Astrocyte (in vitro differentiated cells and primary cell): Measurements from ENCODE around the gene SLAMF8. TPM values are rescaled to one million over a fixed set of nuclear protein-coding genes. Genes with fewer than 3 reads are reported as not detected.

Experiments used
- DNase-seq: peaks from one replicate; pipeline ENCODE4 v3.0.0-alpha.2; 2010; ENCODE audit warnings: low read depth
- FAIRE-seq: peaks from 2 replicates; lab custom pipeline; 2011; peaks lifted over from hg19 to GRCh38; lab: Jason Lieb, UNC
- H2AFZ ChIP-seq: 2 replicates; pipeline ENCODE4 v1.6.0; 2012; ENCODE audit warnings: low read depth, low read length, inconsistent platforms
- H3K27ac ChIP-seq: 2 replicates; pipeline ENCODE4 v1.5.1; 2011; ENCODE audit warnings: low read depth, low read length, inconsistent platforms
- H3K27me3 ChIP-seq: 2 replicates; pipeline ENCODE4 v1.6.0; 2011; ENCODE audit warnings: low read length, inconsistent platforms; ENCODE audit not compliant: insufficient read depth
- H3K36me3 ChIP-seq: 2 replicates; pipeline ENCODE4 v1.5.1; 2011; ENCODE audit warnings: low read length, inconsistent platforms; ENCODE audit not compliant: insufficient read depth
- H3K4me1 ChIP-seq: 2 replicates; pipeline ENCODE4 v1.5.1; 2011; ENCODE audit warnings: low read length, inconsistent platforms; ENCODE audit not compliant: insufficient read depth
- H3K4me2 ChIP-seq: 2 replicates; pipeline ENCODE4 v1.6.0; 2012; ENCODE audit warnings: low read length, inconsistent platforms
- H3K4me3 ChIP-seq: 2 replicates; pipeline ENCODE4 v1.5.1; 2011; ENCODE audit warnings: low read depth, mild to moderate bottlenecking, low read length, inconsistent platforms; ENCODE audit not compliant: insufficient read depth
- H3K79me2 ChIP-seq: 2 replicates; pipeline ENCODE4 v1.6.0; 2012; ENCODE audit warnings: mild to moderate bottlenecking, low read length, inconsistent platforms; ENCODE audit not compliant: insufficient read depth
- H3K9ac ChIP-seq: 2 replicates; pipeline ENCODE4 v1.6.0; 2012; ENCODE audit warnings: mild to moderate bottlenecking, low read length, inconsistent platforms
- H3K9me3 ChIP-seq: 2 replicates; pipeline ENCODE4 v1.5.1; 2012; ENCODE audit warnings: low read depth, mild to moderate bottlenecking, low read length, inconsistent platforms; ENCODE audit not compliant: insufficient read depth
- H4K20me1 ChIP-seq: 2 replicates; pipeline ENCODE4 v1.6.0; 2012; ENCODE audit warnings: low read length, inconsistent platforms; ENCODE audit not compliant: insufficient read depth
- H3K27ac Mint-ChIP-seq: one replicate; pipeline ENCODE4 v1.8.0; 2021; ENCODE audit warnings: mild to moderate bottlenecking, mixed read lengths; ENCODE audit not compliant: unreplicated experiment
- H3K27me3 Mint-ChIP-seq: one replicate; pipeline ENCODE4 v1.8.0; 2021; ENCODE audit warnings: low read depth, mixed read lengths; ENCODE audit not compliant: unreplicated experiment
- H3K36me3 Mint-ChIP-seq: one replicate; pipeline ENCODE4 v1.8.0; 2021; ENCODE audit warnings: low read depth, mixed read lengths; ENCODE audit not compliant: unreplicated experiment
- H3K4me1 Mint-ChIP-seq: one replicate; pipeline ENCODE4 v1.8.0; 2021; ENCODE audit warnings: low read depth, mixed read lengths; ENCODE audit not compliant: unreplicated experiment
- H3K4me3 Mint-ChIP-seq: one replicate; pipeline ENCODE4 v1.8.0; 2021; ENCODE audit warnings: mild to moderate bottlenecking, moderate library complexity, mixed read lengths; ENCODE audit not compliant: unreplicated experiment
- H3K9me3 Mint-ChIP-seq: one replicate; pipeline ENCODE4 v1.8.0; 2021; ENCODE audit warnings: mild to moderate bottlenecking, mixed read lengths; ENCODE audit not compliant: unreplicated experiment
- CTCF ChIP-seq: IDR thresholded peaks from 2 replicates; pipeline ENCODE4 v1.5.1; 2011; ENCODE audit warnings: low read depth, mild to moderate bottlenecking, inconsistent platforms, low read length, moderate library complexity; ENCODE audit not compliant: insufficient read depth
- EZH2 ChIP-seq: IDR thresholded peaks from 2 replicates; pipeline ENCODE4 v1.6.1; 2012; ENCODE audit warnings: mild to moderate bottlenecking, low read length, inconsistent platforms; ENCODE audit not compliant: insufficient read depth
- total RNA-seq: library from RNA; stranded (reverse); gene quantifications from 2 replicates; pipeline ENCODE4 v1.2.1, GENCODE V29; 2021

The SLAMF8 gene
- total RNA-seq, 1 donor from 2014 or later = 1.7 TPM

- Histone ChIP-seq H3K4me2 (peak overlapping the region; percentile 89), H3K27ac (peak overlapping the region; percentile 83), H4K20me1 (no peaks in the 10 kb centered on the region), H2AFZ (peak overlapping the region; percentile 88), H3K4me3 (peak overlapping the region; percentile 59), H3K9me3 (no peaks in the 10 kb centered on the region), H3K4me1 (peaks cover 37% of the 10 kb centered on the region), H3K27me3 (no peaks in the 10 kb centered on the region), H3K79me2 (no peaks in the 10 kb centered on the region), H3K36me3 (no peaks in the 10 kb centered on the region), H3K9ac (peak overlapping the region; percentile 87)
- FAIRE-seq = no peak
- peak overlapping the region; percentile 81 for H3K4me3 Mint-ChIP-seq
- TF ChIP-seq CTCF (no peak), EZH2 (no peak)
- peak; percentile 78 for DNase-seq
- H3K9me3 Mint-ChIP-seq = no peaks in the 10 kb centered on the region
- no peaks in the 10 kb centered on the region for H3K36me3 Mint-ChIP-seq
- peak overlapping the region; percentile 22 for H3K27ac Mint-ChIP-seq
- H3K27me3 Mint-ChIP-seq = peaks cover 5% of the 10 kb centered on the region
- peaks cover 25% of the 10 kb centered on the region for H3K4me1 Mint-ChIP-seq
Measured at GRCh38 chr1:159854693-159855192, 28.1 kb downstream of the SLAMF8 start.

- Histone ChIP-seq H3K4me1 (peaks cover 30% of the 10 kb centered on the region), H2AFZ (no peak overlapping the region), H3K9ac (no peak overlapping the region), H4K20me1 (no peaks in the 10 kb centered on the region), H3K4me2 (peak overlapping the region; percentile 89), H3K27ac (no peak overlapping the region), H3K79me2 (no peaks in the 10 kb centered on the region), H3K4me3 (no peak overlapping the region), H3K27me3 (no peaks in the 10 kb centered on the region), H3K9me3 (no peaks in the 10 kb centered on the region), H3K36me3 (no peaks in the 10 kb centered on the region)
- DNase-seq (no peak), FAIRE-seq (no peak)
- Mint-ChIP-seq H3K27ac (no peak overlapping the region), H3K9me3 (no peaks in the 10 kb centered on the region), H3K4me1 (peaks cover 19% of the 10 kb centered on the region), H3K27me3 (peaks cover 7% of the 10 kb centered on the region), H3K4me3 (no peak overlapping the region), H3K36me3 (no peaks in the 10 kb centered on the region)
- TF ChIP-seq CTCF (no peak), EZH2 (no peak)
Measured at GRCh38 chr1:159855709-159856108, 29.0 kb downstream of the SLAMF8 start.

- no peak for DNase-seq
- Histone ChIP-seq H3K9me3 (no peaks in the 10 kb centered on the region), H2AFZ (no peak overlapping the region), H3K36me3 (no peaks in the 10 kb centered on the region), H3K79me2 (no peaks in the 10 kb centered on the region), H3K4me2 (peak overlapping the region; percentile 3), H3K4me1 (peaks cover 30% of the 10 kb centered on the region), H3K9ac (no peak overlapping the region), H3K27ac (no peak overlapping the region), H3K27me3 (no peaks in the 10 kb centered on the region), H3K4me3 (no peak overlapping the region), H4K20me1 (no peaks in the 10 kb centered on the region)
- Mint-ChIP-seq H3K36me3 (no peaks in the 10 kb centered on the region), H3K27ac (no peak overlapping the region), H3K4me1 (peaks cover 19% of the 10 kb centered on the region), H3K4me3 (peak overlapping the region; percentile 57), H3K27me3 (peaks cover 16% of the 10 kb centered on the region), H3K9me3 (no peaks in the 10 kb centered on the region)
- FAIRE-seq = no peak
- TF ChIP-seq CTCF (no peak), EZH2 (no peak)
Measured at GRCh38 chr1:159856576-159856975, 29.9 kb downstream of the SLAMF8 start.
